HG03442 (cell line): ENCODE data around the gene SLCO1C1.
"Not testable (repeated sequence)": the region's sequence is repeated elsewhere in the genome, so short reads cannot be mapped to it uniquely, and the experiment has no call there.

Experiments used
- ATAC-seq: cut with Tn5 transposase; IDR thresholded peaks from one replicate; pipeline ENCODE4 v1.9.1; 2021; ENCODE audit warnings: mild to moderate bottlenecking, moderate library complexity; ENCODE audit not compliant: unreplicated experiment

SLCO1C1 gene, protein sequence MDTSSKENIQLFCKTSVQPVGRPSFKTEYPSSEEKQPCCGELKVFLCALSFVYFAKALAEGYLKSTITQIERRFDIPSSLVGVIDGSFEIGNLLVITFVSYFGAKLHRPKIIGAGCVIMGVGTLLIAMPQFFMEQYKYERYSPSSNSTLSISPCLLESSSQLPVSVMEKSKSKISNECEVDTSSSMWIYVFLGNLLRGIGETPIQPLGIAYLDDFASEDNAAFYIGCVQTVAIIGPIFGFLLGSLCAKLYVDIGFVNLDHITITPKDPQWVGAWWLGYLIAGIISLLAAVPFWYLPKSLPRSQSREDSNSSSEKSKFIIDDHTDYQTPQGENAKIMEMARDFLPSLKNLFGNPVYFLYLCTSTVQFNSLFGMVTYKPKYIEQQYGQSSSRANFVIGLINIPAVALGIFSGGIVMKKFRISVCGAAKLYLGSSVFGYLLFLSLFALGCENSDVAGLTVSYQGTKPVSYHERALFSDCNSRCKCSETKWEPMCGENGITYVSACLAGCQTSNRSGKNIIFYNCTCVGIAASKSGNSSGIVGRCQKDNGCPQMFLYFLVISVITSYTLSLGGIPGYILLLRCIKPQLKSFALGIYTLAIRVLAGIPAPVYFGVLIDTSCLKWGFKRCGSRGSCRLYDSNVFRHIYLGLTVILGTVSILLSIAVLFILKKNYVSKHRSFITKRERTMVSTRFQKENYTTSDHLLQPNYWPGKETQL

DNA sequence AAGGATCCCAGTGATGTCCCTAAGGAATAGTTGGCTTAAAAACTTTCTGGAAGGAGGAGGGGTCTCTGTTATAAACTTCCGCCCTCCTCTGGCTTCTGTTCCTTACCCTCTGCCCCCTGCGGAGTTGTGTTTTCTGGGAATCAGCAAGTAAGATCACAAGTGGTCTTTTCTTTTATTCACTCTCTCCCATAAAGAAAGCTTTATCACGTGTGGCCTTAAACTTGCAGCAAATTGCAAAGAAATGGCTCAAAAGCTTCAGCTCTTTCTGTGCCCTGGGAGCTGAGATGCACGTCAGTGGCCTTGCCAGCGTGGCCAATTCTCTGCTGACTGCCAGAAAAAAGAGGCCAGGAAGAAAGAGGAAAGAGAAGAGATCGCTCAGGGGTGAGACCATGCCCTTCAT, at the start of gene SLCO1C1:
TSS of gene SLCO1C1 (plus strand) at position 101 of the 400 bp plus-strand sequence. CDS start 4,245 bp downstream, outside the sequence.
- ATAC-seq = no peak

DNA sequence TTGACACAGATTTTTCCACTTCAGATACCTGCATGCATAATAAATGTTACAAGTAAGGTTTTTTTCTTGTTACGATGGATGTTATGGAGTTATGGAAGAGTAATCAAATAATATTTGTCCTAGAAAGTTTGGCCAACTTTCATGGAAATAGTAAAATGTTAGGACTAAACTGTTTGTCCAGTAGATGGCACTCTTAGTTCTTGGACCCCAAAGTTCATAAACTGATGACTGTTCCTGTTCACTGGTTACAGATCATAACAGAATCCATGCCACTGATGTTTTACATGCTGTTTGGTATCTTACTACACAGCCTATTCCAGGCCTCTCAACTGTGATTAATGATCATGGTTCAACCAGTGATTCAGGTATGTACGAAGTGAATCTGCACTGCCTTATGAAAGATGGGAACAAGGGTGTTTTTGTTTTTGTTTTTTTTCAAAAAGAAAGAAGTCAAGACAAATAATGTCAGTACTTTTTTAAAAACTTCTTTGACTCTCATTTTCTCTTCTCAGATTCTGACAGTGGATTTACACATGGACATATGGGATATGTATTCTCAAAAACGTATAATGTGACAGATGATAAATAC, 48.8 kb upstream of the SLCO1C1 start:
- no peak for ATAC-seq

DNA sequence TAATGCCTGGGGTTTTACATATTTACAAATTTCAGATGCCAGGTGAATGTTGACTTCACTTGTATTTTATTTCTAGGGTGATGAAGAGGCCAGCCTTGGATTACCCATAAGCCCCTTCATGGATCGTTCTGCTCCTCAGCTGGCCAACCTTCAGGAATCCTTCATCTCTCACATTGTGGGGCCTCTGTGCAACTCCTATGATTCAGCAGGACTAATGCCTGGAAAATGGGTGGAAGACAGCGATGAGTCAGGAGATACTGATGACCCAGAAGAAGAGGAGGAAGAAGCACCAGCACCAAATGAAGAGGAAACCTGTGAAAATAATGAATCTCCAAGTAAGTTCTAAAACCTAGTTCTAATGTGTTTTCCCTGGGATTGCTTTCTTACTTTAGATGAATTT, 41.3 kb upstream of the SLCO1C1 start:
- ATAC-seq = no peak

DNA sequence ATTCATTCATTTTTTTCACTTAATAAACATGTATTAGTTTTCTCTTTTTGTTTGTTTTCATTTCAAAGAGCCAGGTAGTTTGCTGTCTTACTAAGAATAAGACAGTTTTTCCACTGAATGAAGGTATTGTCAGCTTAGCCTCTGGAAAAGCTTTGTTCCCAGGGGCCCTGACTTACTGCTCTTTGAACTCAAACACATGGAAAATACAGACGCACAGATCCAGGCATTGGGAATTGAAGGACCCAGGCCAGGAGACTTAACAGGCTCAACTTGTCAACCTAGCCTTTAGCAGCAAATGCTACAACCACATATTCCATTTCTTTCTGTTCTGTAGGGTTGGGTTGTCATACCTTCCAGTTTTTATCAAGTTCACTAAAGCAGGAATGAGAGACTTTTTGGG, 38.5 kb upstream of the SLCO1C1 start:
- no peak for ATAC-seq

DNA sequence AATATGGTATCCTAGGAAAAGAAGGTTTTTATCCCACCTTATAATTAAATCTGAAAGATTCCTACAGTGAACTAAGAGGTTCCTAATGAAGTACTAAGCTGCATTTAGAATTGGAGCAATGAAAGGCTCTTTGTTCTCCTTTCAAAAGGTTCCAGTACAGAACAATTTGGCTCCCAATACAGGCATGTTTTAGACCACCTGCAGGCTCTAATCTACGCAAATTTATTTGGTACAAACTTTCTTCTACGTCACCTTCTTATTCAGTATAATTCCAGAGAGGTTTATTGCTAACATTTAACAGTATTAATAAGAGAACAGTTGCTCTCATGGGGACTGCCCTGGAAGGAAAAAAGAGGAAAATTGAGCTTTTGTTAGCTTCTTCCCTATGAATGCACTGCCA, 37.6 kb upstream of the SLCO1C1 start:
- ATAC-seq = no peak

DNA sequence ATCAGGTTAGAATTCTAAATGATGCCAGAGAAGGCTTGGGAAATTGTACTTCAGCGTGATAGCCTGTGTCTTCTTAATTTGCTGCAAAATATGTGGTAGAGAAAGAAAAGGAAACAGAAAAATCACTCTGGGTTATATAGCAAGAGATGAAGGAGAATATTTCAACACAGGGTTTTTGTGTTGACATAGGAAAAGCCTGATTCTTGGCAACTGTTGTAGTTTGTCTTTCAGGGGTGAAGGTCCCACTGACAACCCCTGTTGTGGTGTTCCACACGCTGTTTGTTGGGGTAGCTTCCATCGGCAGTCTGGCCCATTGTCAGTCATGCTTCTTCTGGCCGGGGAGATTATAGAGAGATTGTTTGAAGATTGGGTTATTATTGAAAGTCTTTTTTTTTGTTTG, 13.8 kb upstream of the SLCO1C1 start:
- no peak for ATAC-seq

DNA sequence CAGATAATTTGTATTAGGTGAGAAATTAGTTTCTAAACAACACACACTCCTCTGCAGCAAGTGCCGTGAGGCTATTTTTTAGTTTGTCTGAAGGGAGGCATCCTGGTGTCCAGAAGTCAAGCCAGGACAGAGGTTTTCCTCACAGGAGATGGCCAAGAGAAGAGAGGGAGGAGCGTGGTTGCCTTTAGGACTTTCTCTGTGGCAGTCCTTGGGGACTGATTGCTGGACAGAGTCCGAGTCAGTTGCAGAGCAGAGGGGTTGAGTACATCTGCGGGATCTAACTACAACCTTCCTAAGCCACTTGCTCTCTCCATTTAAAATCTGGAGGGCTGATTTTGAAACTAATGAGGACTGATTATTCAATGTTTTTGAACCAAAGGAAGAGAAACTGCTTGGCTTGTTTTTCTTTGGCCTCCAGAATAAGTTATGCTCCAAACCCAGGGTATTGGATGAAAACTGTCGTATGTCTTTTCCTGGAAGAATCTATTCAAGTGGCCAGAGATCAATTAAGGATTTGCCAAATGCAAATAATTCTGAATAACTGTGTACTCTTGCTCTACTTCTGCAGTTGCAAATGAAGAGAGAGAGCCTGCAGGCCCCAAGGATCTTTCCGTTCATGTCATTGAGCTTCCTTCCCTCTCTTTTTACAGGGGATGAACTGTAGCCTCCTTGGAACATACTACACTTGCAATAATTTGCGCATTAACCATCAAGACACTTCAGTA, 1.2 kb downstream of the SLCO1C1 start:
- no peak for ATAC-seq

DNA sequence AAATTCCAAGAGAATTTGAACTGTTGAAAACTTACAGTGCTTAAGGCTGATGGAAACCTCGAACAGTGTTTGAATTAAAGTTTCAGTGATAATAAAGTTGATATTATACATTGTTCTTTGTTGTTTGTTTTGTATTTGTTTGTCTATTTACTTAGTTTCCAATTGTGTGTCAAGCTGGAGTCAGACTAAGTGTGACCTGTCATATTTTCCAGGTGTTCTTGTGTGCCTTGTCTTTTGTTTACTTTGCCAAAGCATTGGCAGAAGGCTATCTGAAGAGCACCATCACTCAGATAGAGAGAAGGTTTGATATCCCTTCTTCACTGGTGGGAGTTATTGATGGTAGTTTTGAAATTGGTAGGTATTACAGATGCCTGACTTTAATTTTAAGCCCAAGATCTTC, 6.0 kb downstream of the SLCO1C1 start:
- ATAC-seq = no peak

DNA sequence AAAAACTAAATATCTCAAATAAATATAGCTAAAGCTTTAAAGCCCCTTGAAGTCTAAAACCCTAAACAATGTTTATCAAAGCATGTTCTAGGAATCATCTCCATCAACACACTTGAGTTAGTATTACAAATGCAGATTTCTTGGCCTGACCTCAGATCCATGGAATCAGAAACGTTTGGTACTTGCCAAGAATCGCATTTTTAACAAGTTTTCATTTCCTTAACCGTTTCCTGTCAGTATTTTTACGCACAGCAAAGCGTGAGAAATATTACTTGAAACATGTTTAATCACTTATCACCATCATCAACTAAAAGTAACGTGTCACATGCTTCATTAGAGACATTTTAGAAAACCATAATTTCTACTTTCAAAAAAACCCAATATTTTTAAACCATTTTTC, 9.7 kb downstream of the SLCO1C1 start:
- no peak for ATAC-seq

DNA sequence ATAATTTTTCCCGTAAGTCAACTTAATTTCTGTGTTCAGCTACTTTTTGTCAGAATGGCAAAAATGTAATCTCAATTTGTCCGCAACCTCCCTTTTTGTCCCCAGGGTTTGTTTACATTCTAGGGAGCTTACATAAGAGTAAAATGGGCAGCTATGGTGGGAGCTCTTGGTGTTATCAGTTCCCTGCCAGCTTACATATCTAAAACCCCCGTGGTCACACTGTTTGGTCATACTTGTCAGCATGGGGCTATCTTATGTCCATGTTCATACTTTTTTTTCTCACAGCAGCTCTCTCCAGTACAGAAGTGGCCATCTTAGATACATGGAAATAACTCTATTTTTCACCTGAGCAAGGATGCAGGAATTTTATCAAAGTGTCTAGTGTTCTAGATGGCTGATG, 16.7 kb downstream of the SLCO1C1 start:
- no peak for ATAC-seq

DNA sequence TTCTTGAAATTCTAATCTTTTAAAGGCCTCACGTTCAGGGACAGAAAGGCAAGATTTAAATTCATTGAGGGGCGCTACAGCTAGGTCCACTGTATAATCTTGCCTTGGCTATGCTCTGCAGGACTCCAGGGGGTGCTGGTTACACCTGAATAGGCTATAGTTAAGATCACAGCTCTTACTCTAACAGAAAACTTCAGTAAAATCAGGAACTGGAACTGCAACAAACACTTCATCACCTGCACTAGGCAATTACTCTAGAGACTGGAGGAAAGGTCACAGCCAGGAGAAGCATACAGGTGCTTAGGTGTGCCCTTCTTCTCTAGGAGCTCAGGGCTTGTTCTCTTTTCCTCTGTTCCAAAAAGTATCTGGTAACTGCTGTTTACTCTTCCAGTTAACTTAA, 20.9 kb downstream of the SLCO1C1 start:
- ATAC-seq = no peak

DNA sequence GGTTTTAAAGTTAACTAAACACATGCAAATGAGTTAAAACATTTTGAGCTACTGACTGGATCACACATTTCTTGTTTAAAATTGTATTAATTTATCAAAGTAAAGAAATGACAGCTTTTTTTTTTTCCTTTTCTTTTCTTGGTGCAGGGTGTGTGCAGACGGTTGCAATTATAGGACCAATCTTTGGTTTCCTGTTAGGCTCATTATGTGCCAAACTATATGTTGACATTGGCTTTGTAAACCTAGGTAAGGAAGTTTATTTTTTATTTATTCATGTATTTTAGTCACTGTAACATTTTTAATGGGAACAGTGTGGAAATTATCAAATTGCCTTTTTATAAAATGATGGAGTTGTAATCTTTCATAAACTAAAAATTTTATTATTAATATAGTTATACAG, 21.9 kb downstream of the SLCO1C1 start:
- no peak for ATAC-seq

DNA sequence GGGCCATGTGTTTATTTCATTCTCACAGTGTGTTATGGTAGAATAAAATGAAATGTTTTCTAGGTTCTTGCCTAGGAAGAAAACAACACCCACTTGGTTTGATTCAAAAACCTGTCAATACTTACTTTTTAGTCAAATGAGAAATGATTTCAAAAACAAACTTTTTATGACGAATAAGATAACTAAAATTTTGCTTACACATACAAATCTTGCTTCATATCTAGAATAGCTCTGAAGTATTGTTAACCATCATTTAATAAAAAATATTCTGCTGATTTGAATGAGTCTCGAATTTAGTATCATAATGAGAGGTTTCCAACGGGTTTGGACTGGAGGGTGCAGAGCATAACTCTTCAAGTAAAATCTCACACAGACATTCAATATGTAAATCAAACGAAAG, 23.2 kb downstream of the SLCO1C1 start:
- ATAC-seq = no peak

DNA sequence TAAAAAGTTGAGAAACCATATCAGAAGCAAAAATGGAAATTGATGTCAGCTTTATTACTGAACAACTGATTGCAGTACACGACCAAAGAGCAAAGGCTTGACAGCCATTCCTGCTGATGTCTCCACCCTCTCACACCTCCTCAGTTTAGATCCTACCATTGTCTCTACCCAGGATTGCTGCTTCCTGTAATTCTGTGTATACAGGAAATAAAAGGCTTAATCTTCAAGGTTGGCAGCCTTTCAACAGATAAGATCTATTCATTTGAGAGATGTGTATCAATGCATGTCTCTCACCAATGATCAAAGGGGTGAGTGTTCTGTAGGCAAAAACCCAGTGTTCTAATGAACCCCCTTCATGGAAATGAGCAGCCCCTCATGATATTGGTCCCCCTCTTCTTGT, 27.0 kb downstream of the SLCO1C1 start:
- no peak for ATAC-seq

DNA sequence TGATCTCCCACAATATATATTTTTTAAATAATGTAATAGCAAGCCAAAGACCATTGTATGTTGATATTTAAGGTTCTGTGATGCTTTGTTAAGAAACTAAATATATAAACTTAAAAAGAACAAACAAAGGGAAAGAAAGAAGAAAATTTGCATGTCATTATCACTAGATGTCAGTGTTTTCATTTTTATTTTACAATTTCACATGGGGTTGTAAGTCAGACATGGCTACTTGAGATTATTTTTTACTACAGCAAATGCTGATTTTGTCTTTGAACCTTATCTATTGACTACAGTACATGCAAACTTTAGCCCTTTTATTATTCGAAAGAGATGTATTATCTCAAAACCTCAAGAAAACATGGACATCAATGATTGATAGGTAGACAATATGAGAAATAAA, 36.1 kb downstream of the SLCO1C1 start:
- no peak for ATAC-seq

DNA sequence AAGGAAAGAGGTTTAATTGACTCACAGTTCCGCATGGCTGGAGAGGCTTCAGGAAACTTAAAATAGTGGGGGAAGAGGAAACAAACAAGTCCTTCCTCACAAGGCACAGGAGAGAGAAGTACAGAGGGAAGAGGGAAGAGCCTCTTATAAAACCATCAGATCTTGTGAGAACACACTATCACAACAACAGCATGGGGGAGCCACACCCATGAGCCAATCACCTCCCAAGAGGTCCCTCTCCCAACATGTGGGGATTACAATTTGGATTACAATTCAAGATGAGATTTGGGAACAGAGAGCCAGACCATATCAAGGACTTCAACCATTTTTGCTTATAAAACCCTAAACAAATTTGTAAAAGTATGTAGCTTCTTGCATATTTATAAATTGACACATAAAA, 45.8 kb downstream of the SLCO1C1 start:
- ATAC-seq = no peak

DNA sequence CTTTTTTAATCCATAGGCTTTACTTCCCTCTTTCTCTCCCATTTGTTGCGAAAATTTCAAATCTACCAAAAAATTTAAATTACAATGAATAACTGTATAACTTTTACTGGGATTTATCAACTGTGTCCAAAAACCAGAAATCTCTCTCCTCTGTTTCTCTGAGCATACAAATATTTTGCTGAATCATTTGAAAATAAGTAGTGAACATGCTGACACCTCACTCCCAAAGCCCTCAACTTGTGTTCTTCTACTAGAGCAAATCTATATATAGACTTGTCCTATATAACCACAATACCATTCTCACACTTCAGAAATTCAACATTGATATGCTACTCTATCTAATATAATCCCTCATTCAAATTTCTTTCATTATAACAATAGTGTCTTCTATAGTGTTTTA, 53.1 kb downstream of the SLCO1C1 start:
- ATAC-seq = no peak

DNA sequence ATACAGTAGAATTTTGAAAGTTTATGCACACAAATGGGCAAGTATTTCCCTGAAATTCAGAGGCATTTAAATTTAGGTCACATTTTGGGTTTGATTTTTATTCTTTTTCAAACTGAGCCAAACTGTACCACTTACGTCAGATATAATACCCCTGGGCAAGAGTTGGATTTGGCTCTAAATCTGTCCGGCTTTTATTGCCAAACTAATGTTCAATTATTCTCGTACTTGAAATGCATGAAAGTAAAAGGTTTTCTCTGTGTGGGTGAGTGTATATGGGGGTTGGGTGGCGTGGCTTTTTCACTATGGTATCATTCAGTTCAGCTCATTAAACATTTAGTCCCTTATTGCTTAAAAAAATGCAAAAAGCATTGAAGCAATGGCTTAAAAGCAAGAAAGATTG, 55.9 kb downstream of the SLCO1C1 start:
- no peak for ATAC-seq

DNA sequence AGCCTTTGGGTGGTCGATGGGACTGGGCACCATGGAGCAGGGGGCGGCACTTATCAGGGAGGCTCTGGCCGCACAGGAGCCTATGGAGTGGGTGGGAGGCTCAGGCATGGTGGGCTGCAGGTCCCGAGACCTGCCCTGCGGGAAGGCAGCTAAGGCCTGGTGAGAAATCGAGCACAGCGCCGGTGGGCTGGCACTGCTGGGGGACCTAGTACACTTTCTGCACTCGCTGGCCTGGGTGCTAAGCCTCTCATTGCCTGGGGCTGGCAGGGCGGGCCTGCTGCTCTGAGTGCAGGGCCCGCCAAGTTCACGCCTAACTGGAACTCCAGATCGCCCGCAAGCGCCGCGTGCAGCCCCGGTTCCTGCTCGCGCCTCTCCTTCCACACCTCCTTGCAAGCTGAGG, 82.3 kb downstream of the SLCO1C1 start:
- no peak for ATAC-seq

DNA sequence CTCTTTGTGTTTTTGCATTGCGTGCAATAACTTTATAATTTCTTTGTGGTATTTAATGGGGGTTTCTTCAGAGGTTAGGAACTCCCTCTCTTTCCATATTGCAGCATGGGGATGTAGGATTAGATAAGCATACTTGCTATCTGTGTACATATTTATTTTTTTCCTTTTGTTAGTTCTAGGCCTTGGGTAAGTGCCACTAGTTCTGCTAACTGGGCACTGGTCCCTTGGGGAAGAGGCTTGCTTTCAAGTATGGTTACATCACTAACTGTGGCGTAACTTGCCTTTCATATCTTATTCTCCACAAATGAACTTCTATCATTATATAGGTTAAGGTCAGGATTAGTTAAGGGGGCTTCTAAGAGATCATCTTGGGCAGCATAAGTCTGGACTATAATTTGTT, 83.8 kb downstream of the SLCO1C1 start:
- no peak for ATAC-seq

DNA sequence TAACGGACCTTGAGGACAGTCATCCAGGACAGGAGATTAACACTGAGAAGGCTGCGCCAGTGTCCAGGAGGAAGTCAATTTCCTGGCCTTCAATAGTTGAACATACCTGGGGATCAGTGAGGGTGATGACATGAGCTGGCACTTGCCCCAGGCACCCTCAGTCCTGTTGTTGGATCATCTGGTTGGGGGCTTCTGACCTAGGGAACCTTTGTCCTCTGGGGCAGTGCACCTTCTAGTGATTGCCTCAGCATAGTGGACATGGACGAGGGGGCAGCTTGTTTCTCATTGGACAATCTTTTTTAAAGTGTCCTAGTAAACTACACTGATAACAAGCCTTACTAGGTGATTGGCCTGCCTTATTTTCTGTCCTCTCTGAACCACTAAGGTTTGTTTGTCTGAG, 84.8 kb downstream of the SLCO1C1 start:
- not testable (repeated sequence) for ATAC-seq
